Tongue (tissue), 2 donors: Measurements from ENCODE around the gene MRPS2. TPM values are rescaled to one million over a fixed set of nuclear protein-coding genes. Genes with fewer than 3 reads are reported as not detected.
"Not testable (repeated sequence)": the region's sequence is repeated elsewhere in the genome, so short reads cannot be mapped to it uniquely, and the experiment has no call there.

ENCODE experiments used
- DNase-seq: peaks from one replicate; pipeline ENCODE4 v3.0.0-alpha.2; 2015
- total RNA-seq: library from RNA; depleted of rRNA; stranded (reverse); fragments of >200 nt; gene quantifications from one replicate; pipeline ENCODE4 v1.2.3, GENCODE V29; 2014

The MRPS2 gene
- total RNA-seq, 1 donor from 2014 or later, result 9.4 TPM

- no peak for DNase-seq
These were observed 30.6 kb downstream of the MRPS2 start for GRCh38 chr9:135531096-135531495.

GRCh38 chr9:135533113-135533512, 32.6 kb downstream of the MRPS2 start:
- DNase-seq, result peak; percentile 8

GRCh38 chr9:135533674-135534073, 33.2 kb downstream of the MRPS2 start:
- no peak for DNase-seq

- DNase-seq, result not testable (repeated sequence)
These were observed 33.8 kb downstream of the MRPS2 start for GRCh38 chr9:135534192-135534711.

GRCh38 chr9:135534826-135535225, 34.3 kb downstream of the MRPS2 start:
- not testable (repeated sequence) for DNase-seq

- not testable (repeated sequence) for DNase-seq
These were observed 35.1 kb downstream of the MRPS2 start for GRCh38 chr9:135535631-135536030.

- DNase-seq, result no peak
These were observed 35.7 kb downstream of the MRPS2 start for GRCh38 chr9:135536216-135536615.

- peak; percentile 34 for DNase-seq
These were observed 42.9 kb downstream of the MRPS2 start for GRCh38 chr9:135543262-135543894.

- DNase-seq, result no peak
These were observed 44.6 kb downstream of the MRPS2 start for GRCh38 chr9:135544981-135545635.

GRCh38 chr9:135545646-135546176, 45.2 kb downstream of the MRPS2 start, which contains the start of gene OBP2A:
TSS of gene OBP2A (plus strand) at chr9:135546126. CDS start at chr9:135546181, 55 bp downstream.
- DNase-seq, result not testable (repeated sequence)

GRCh38 chr9:135546792-135547617, 46.5 kb downstream of the MRPS2 start:
- not testable (repeated sequence) for DNase-seq

GRCh38 chr9:135547756-135548736, 47.6 kb downstream of the MRPS2 start:
- no peak for DNase-seq

- DNase-seq, result not testable (repeated sequence)
These were observed 49.2 kb downstream of the MRPS2 start for GRCh38 chr9:135549478-135550343.

- DNase-seq, result no peak
These were observed 49.9 kb downstream of the MRPS2 start for GRCh38 chr9:135550344-135550918.

GRCh38 chr9:135551031-135551430, 50.5 kb downstream of the MRPS2 start:
- peak; percentile 5 for DNase-seq

GRCh38 chr9:135551456-135551855, 51.0 kb downstream of the MRPS2 start:
- DNase-seq, result no peak

GRCh38 chr9:135552021-135552697, 51.7 kb downstream of the MRPS2 start:
- no peak for DNase-seq

- no peak for DNase-seq
These were observed 52.3 kb downstream of the MRPS2 start for GRCh38 chr9:135552698-135553171.
